WI38 (cell line): ENCODE measurements around the gene ATG9A.

Experiments used
- H3K4me3 ChIP-seq: 2 replicates; pipeline ENCODE4 v1.5.1; 2011; ENCODE audit warnings: low read depth, mild to moderate bottlenecking, control low read depth, low read length
- CTCF ChIP-seq: IDR thresholded peaks from 2 replicates; pipeline ENCODE4 v1.5.1; 2012; ENCODE audit warnings: low read depth, mild to moderate bottlenecking, control low read depth, low read length

ATG9A gene

GRCh38 chr2:219198974-219199373 lies 30.5 kb downstream of the ATG9A start:
- no peak for TF ChIP-seq CTCF
- no peak overlapping the region for H3K4me3 ChIP-seq

- no peak for TF ChIP-seq CTCF
These were observed 32.0 kb downstream of the ATG9A start for GRCh38 chr2:219197388-219197787.

GRCh38 chr2:219186754-219187456 lies 42.5 kb downstream of the ATG9A start:
- no peak for TF ChIP-seq CTCF
- no peak overlapping the region for H3K4me3 ChIP-seq

More at GRCh38 chr2:219197388-219197787, 32.0 kb downstream of the ATG9A start:
- H3K4me3 ChIP-seq: no peak overlapping the region

GRCh38 chr2:219184121-219184520 lies 45.3 kb downstream of the ATG9A start:
- no peak overlapping the region for H3K4me3 ChIP-seq
- no peak for TF ChIP-seq CTCF

- no peak for TF ChIP-seq CTCF
- no peak overlapping the region for H3K4me3 ChIP-seq
These were observed 46.2 kb downstream of the ATG9A start for GRCh38 chr2:219183151-219183772.

GRCh38 chr2:219182331-219183150 lies 46.9 kb downstream of the ATG9A start:
- no peak overlapping the region for H3K4me3 ChIP-seq
- no peak for TF ChIP-seq CTCF

- H3K4me3 ChIP-seq: no peak overlapping the region
- TF ChIP-seq CTCF: no peak
These were observed 47.9 kb downstream of the ATG9A start for GRCh38 chr2:219181531-219181930.
